CD4-positive, alpha-beta T cell treated with Interleukin-6 for 4 hours (primary cell): Measurements from ENCODE around the gene AR.

Experiments used
- DNase-seq: peaks from one replicate; pipeline ENCODE4 v3.0.0-alpha.2; 2020; ENCODE audit warnings: mixed read lengths

AR gene

GRCh38 chrX:67732864-67733263 lies 189.0 kb downstream of the AR start:
- DNase-seq, result no peak

GRCh38 chrX:67734111-67734753 lies 190.4 kb downstream of the AR start:
- no peak for DNase-seq

GRCh38 chrX:67749536-67749935 lies 205.7 kb downstream of the AR start:
- DNase-seq, result no peak

- DNase-seq, result no peak
Measured at GRCh38 chrX:67750694-67751093, 206.9 kb downstream of the AR start.

- no peak for DNase-seq
Measured at GRCh38 chrX:67759018-67759417, 215.2 kb downstream of the AR start.

GRCh38 chrX:67777148-67777547 lies 233.3 kb downstream of the AR start:
- DNase-seq, result no peak

- no peak for DNase-seq
Measured at GRCh38 chrX:67779099-67779498, 235.3 kb downstream of the AR start.
